AG04450 (cell line): Measurements from ENCODE around the gene OR51B4. TPM values are rescaled to one million over a fixed set of nuclear protein-coding genes. Genes with fewer than 3 reads are reported as not detected.

Experiments used
- CTCF ChIA-PET: fragments of 300-600, 350-600 bp; formaldehyde crosslinking; extraction: SDS; loops from one replicate; lab custom pipeline; 2022; ENCODE audit warnings: antibody characterized with exemption, inconsistent platforms; lab: Charles Lee
- POLR2A ChIA-PET: fragments of 350-600 bp; formaldehyde crosslinking; extraction: SDS; loops from one replicate; lab custom pipeline; 2021; ENCODE audit warnings: antibody characterized with exemption, inconsistent platforms; lab: Yijun Ruan, JAX
- DNase-seq: peaks from one replicate; pipeline ENCODE4 v3.0.0-alpha.2; 2011; ENCODE audit warnings: low read depth, low spot score
- H3K27ac ChIP-seq: one replicate; pipeline ENCODE4 v1.5.1; 2012; ENCODE audit warnings: low read depth, low read length, control low read depth
- H3K27me3 ChIP-seq: one replicate; pipeline ENCODE4 v1.6.0; 2012; ENCODE audit warnings: low read length; ENCODE audit not compliant: control insufficient read depth, insufficient read depth
- H3K4me3 ChIP-seq: 2 replicates; pipeline ENCODE4 v1.5.1; 2011; ENCODE audit warnings: mild to moderate bottlenecking, low read depth, low read length, control low read depth
- H3K9me3 ChIP-seq: 2 replicates; pipeline ENCODE4 v1.5.1; 2012; ENCODE audit warnings: low read length; ENCODE audit not compliant: control insufficient read depth, insufficient read depth
- CTCF ChIP-seq: IDR thresholded peaks from 2 replicates; pipeline ENCODE4 v1.5.1; 2011; ENCODE audit warnings: low read depth, low read length, control low read depth, inconsistent platforms
- polyA plus RNA-seq: library from polyadenylated mRNA; depleted of rRNA; stranded (reverse); fragments of >200 nt; gene quantifications from 2 replicates; pipeline ENCODE4 v1.2.3, GENCODE V29; 2011

OR51B4 gene
- polyA plus RNA-seq, 1 experiment, result 0.82 TPM

GRCh38 chr11:5288108-5288905, 13.4 kb downstream of the OR51B4 start:
- no peak overlapping the region for H3K27ac ChIP-seq
- H3K27me3 ChIP-seq, result no peaks in the 10 kb centered on the region
- TF ChIP-seq CTCF, result no peak
- H3K4me3 ChIP-seq, result no peak overlapping the region
- CTCF ChIA-PET, result interaction anchor here (0.6 to 1.0 kb wide), 2 partner anchors 84 to 1328 kb away, joined by 3 read pairs; no protein-coding TSS in a partner anchor
- POLR2A ChIA-PET, result interaction anchor here (0.6 to 0.9 kb wide), 3 partner anchors 76 to 809 kb away, joined by 3 to 5 read pairs (median 4); no protein-coding TSS in a partner anchor
- peak; percentile 41 for DNase-seq
- no peaks in the 10 kb centered on the region for H3K9me3 ChIP-seq

GRCh38 chr11:5286901-5287300, 14.8 kb downstream of the OR51B4 start:
- H3K27ac ChIP-seq, result no peak overlapping the region
- no peaks in the 10 kb centered on the region for H3K9me3 ChIP-seq
- CTCF ChIA-PET, result no interaction called here
- no peak for DNase-seq
- no peak for TF ChIP-seq CTCF
- POLR2A ChIA-PET, result no interaction called here
- no peaks in the 10 kb centered on the region for H3K27me3 ChIP-seq
- no peak overlapping the region for H3K4me3 ChIP-seq

- ChIA-PET POLR2A (no interaction called here), CTCF (no interaction called here)
- Histone ChIP-seq H3K4me3 (no peak overlapping the region), H3K27ac (no peak overlapping the region), H3K27me3 (no peaks in the 10 kb centered on the region), H3K9me3 (no peaks in the 10 kb centered on the region)
- DNase-seq, result no peak
- TF ChIP-seq CTCF, result no peak
Observed at GRCh38 chr11:5286351-5286750, 15.4 kb downstream of the OR51B4 start.

GRCh38 chr11:5285703-5286340, 15.9 kb downstream of the OR51B4 start:
- no peak overlapping the region for H3K4me3 ChIP-seq
- H3K27ac ChIP-seq, result no peak overlapping the region
- no peaks in the 10 kb centered on the region for H3K9me3 ChIP-seq
- no peaks in the 10 kb centered on the region for H3K27me3 ChIP-seq
- DNase-seq, result no peak
- ChIA-PET CTCF (no interaction called here), POLR2A (no interaction called here)
- no peak for TF ChIP-seq CTCF

GRCh38 chr11:5284637-5285036, 17.1 kb downstream of the OR51B4 start:
- no peak for TF ChIP-seq CTCF
- ChIA-PET POLR2A (no interaction called here), CTCF (no interaction called here)
- Histone ChIP-seq H3K9me3 (no peaks in the 10 kb centered on the region), H3K4me3 (no peak overlapping the region), H3K27ac (no peak overlapping the region), H3K27me3 (no peaks in the 10 kb centered on the region)
- DNase-seq, result no peak
